ENCODE data around the gene KCTD16. TPM values are rescaled to one million over a fixed set of nuclear protein-coding genes. Genes with fewer than 3 reads are reported as not detected.

KCTD16 gene
- total and polyA plus RNA-seq, 8 donors = 0.18 to 0.73 (median 0.35) TPM

DNA sequence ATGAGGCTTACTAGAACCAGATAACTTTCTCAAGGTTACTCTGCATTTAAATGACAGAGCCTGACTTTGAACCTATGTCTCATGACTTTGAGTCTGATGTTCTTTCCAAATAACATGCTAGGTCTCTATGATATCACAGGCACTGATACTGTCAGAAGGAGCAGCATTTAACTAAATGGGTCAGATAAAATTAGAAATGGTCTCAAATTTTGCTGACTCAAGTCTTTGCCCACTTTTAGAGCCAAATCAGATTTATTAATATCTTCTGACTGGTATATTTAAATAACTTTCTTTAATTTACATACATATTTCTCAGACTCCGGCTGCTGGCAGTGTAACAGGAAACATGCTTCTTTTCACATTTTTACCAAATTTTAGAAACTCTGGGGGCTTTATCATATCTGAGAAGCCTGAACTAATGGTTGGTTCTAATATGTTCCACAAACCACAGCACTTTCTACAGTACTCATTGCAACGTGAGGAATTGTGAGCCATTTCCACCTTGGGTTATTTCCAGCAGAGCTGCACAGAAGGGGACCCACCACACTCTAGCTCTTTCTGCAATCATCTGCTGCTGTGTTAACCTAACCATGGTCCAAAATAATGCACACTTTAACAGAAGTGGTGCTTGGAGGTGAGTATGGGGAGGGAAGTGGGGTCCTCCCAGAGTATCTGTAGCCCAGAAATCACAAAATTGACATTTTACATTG lies 79.2 kb downstream of the KCTD16 start:
- intact Hi-C loops (cut with DNase I) = no loop called here
- no peak for ATAC-seq
- no peak overlapping the region for H3K4me3 ChIP-seq
- H3K4me1 ChIP-seq = no peaks in the 10 kb centered on the region
- H3K27ac ChIP-seq = no peak overlapping the region
- no peaks in the 10 kb centered on the region for H3K9me3 ChIP-seq
- DNase-seq = no peak
- H3K27me3 ChIP-seq = no peaks in the 10 kb centered on the region
- no peaks in the 10 kb centered on the region for H3K36me3 ChIP-seq
- TF ChIP-seq, protein P1, sequence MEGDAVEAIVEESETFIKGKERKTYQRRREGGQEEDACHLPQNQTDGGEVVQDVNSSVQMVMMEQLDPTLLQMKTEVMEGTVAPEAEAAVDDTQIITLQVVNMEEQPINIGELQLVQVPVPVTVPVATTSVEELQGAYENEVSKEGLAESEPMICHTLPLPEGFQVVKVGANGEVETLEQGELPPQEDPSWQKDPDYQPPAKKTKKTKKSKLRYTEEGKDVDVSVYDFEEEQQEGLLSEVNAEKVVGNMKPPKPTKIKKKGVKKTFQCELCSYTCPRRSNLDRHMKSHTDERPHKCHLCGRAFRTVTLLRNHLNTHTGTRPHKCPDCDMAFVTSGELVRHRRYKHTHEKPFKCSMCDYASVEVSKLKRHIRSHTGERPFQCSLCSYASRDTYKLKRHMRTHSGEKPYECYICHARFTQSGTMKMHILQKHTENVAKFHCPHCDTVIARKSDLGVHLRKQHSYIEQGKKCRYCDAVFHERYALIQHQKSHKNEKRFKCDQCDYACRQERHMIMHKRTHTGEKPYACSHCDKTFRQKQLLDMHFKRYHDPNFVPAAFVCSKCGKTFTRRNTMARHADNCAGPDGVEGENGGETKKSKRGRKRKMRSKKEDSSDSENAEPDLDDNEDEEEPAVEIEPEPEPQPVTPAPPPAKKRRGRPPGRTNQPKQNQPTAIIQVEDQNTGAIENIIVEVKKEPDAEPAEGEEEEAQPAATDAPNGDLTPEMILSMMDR (IDR thresholded peaks at IDR 0.05) = no peak

DNA sequence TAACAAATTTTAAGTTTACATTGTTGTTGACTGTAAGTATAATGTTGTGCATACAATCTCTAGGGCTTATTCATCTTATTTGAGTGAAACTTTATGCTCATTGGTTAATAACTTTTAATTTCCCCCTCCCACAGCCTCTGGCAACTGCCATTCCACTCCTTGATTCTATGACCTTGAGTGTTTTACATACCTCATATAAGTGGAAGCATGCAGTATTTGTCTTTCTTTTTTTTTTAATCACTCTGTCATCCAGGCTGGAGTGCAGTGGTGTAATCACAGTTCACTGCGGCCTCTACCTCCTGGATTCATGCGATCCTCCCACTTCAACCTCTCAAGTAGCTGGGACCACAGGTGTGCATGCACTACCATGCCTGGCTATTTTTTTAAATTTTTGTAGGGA lies 83.9 kb downstream of the KCTD16 start:
- intact Hi-C loops (cut with DNase I) = no loop called here

DNA sequence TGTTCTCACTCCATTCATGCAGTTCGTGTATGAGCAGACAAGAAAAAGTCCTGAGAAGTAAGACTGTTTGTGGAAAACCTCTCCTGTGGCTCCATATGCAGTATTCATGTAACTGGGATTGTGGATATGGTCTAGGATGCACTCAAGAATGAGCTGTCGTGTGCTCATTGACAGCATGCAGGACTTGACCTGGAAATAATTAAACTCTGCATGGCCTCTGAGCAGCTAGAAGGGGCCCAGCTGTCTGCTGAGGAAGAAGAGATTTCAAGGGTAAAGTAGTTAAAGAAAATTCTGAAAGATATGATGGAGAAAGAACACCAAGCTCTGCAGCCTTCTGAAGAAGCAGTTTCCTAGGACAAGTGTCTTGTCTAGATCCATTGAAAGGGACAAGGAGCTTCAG lies 89.4 kb downstream of the KCTD16 start:
- H3K4me3 ChIP-seq = no peak overlapping the region
- no peaks in the 10 kb centered on the region for H3K27me3 ChIP-seq
- TF ChIP-seq, protein P1 (IDR thresholded peaks at IDR 0.05) = no peak
- no peak overlapping the region for H3K27ac ChIP-seq
- DNase-seq (no peak), ATAC-seq (no peak)
- no peaks in the 10 kb centered on the region for H3K4me1 ChIP-seq
- intact Hi-C loops (cut with DNase I) = no loop called here
- H3K36me3 ChIP-seq = no peaks in the 10 kb centered on the region
- no peaks in the 10 kb centered on the region for H3K9me3 ChIP-seq

More for the DNA sequence above, 83.9 kb downstream of the KCTD16 start:
- Histone ChIP-seq H3K27me3 (no peaks in the 10 kb centered on the region), H3K4me3 (no peak overlapping the region), H3K4me1 (no peaks in the 10 kb centered on the region), H3K27ac (no peak overlapping the region), H3K36me3 (no peaks in the 10 kb centered on the region), H3K9me3 (no peaks in the 10 kb centered on the region)
- TF ChIP-seq, protein P1 (IDR thresholded peaks at IDR 0.05) = no peak
- peak; percentile 85 for ATAC-seq
- DNase-seq = peak in 1 of 4 donors; percentile 4

DNA sequence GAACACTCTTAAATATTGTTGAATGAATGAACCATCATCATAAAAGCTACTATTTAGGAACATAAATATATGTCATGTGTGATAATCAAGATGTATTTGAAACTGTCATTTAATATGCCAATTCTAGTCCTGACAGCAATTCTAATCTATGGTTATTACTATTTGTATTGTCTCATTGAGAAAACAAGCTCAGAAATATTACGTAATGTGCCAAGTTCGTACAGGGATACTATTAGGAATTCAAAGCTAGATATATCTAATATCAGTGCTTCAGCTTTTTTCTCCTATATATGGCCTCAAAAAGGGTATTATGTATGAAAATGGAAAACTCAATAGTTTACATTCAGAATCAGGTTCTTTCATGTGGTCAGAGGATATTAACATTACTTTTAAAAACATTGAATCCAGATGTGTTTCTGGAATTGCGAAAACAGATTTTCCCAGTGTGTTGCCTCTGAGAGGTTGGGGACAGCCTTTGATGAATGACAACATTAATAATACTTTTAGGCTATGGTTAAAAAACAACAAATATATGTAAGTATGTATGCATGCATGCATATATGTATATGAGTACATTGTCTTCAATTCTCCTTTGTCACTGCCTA lies 95.1 kb downstream of the KCTD16 start:
- Histone ChIP-seq H3K27ac (no peak overlapping the region), H3K9me3 (no peaks in the 10 kb centered on the region), H3K4me3 (no peak overlapping the region), H3K4me1 (no peaks in the 10 kb centered on the region), H3K36me3 (no peaks in the 10 kb centered on the region), H3K27me3 (peaks cover 0 to 10% of the 10 kb centered on the region in 2 donors)
- DNase-seq (no peak), ATAC-seq (no peak)
- intact Hi-C loops (cut with DNase I) = no loop called here
- TF ChIP-seq, protein P1 (IDR thresholded peaks at IDR 0.05) = no peak

DNA sequence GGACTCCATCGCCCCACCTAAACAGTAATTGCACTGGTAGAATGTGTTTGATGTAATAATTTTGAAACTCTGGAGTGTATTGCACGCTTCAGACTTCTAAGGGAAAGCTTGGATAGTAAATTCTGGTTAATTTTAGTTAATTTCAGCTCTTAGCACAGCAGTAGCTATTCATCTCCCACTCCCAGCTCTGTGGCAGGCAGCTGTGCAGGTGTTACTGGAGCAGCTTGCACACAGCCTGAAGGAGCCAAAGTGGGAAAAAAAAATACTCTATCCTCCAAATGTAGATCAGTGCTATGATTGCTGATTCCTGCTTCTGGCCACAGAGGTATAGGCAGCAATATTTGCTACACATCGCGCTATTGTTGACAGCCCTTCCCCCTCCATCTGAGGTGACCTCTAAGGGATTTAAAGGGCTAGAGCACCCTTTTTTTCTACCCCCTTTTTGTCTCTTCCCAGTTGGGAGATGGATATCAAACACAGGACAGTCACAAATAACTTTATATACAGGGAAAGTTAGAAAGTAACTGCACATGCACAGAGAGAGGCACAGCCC lies 97.4 kb downstream of the KCTD16 start:
- Histone ChIP-seq H3K36me3 (no peaks in the 10 kb centered on the region), H3K4me3 (no peak overlapping the region), H3K27ac (no peak overlapping the region), H3K27me3 (peaks cover 0 to 10% of the 10 kb centered on the region in 2 donors), H3K4me1 (no peaks in the 10 kb centered on the region), H3K9me3 (peaks cover 0 to 7% of the 10 kb centered on the region in 2 donors)
- ATAC-seq (no peak), DNase-seq (no peak)
- TF ChIP-seq, protein P1 (IDR thresholded peaks at IDR 0.05) = no peak
- intact Hi-C loops (cut with DNase I) = no loop called here
